Skeletal muscle tissue (tissue), 4 donors: ENCODE data around the gene TOP2A. TPM values are rescaled to one million over a fixed set of nuclear protein-coding genes. Genes with fewer than 3 reads are reported as not detected.
"Not testable (repeated sequence)": the region's sequence is repeated elsewhere in the genome, so short reads cannot be mapped to it uniquely, and the experiment has no call there.

ENCODE experiments used
- H3K27ac ChIP-seq: one replicate; pipeline ENCODE4 v1.7.0; 2013; ENCODE audit warnings: mild to moderate bottlenecking, low read depth, low read length, inconsistent platforms
- H3K27me3 ChIP-seq, 3 donors: one replicate each; pipeline ENCODE4 v1.7.0; 2013; ENCODE audit warnings: low read length in 3 of 3; ENCODE audit not compliant: control insufficient read depth in 3 of 3, insufficient read depth in 3 of 3
- H3K36me3 ChIP-seq, 3 donors: one replicate each; pipeline ENCODE4 v1.7.0; 2013; ENCODE audit warnings: low read length in 3 of 3; ENCODE audit not compliant: control insufficient read depth in 3 of 3, insufficient read depth in 3 of 3
- H3K4me1 ChIP-seq, 3 donors: one replicate each; pipeline ENCODE4 v1.7.0; 2013; ENCODE audit warnings: low read length in 3 of 3, mild to moderate bottlenecking in 3 of 3; ENCODE audit not compliant: control insufficient read depth in 3 of 3, insufficient read depth in 3 of 3
- H3K4me3 ChIP-seq, 3 donors: one replicate each; pipeline ENCODE4 v1.7.0; 2013; ENCODE audit warnings: low read length in 3 of 3
- H3K9ac ChIP-seq, 3 donors: one replicate each; pipeline ENCODE4 v1.7.0; 2013; ENCODE audit warnings: low read length in 3 of 3, mild to moderate bottlenecking in 3 of 3, moderate library complexity in 2 of 3, low read depth in 1 of 3
- H3K9me3 ChIP-seq, 3 donors: one replicate each; pipeline ENCODE4 v1.7.0; 2013; ENCODE audit warnings: low read length in 3 of 3; ENCODE audit not compliant: control insufficient read depth in 3 of 3
- total RNA-seq: library from RNA; depleted of rRNA; stranded (reverse); fragments of >200 nt; gene quantifications from one replicate; pipeline ENCODE4 v1.2.3, GENCODE V29; 2014
- donor health status: Osteomylitis.

TOP2A gene
- total RNA-seq, 1 donor from 2014 or later, result 21.4 TPM

GRCh38 chr17:40371261-40371929 is 46.3 kb downstream of the TOP2A start:
- Histone ChIP-seq H3K9ac (no peak overlapping the region), H3K27me3 (no peaks in the 10 kb centered on the region), H3K9me3 (no peaks in the 10 kb centered on the region), H3K36me3 (no peaks in the 10 kb centered on the region), H3K4me1 (no peaks in the 10 kb centered on the region), H3K27ac (no peak overlapping the region), H3K4me3 (no peak overlapping the region)

- H3K4me1 ChIP-seq, result no peaks in the 10 kb centered on the region
- no peaks in the 10 kb centered on the region for H3K27me3 ChIP-seq
- H3K36me3 ChIP-seq, result no peaks in the 10 kb centered on the region
- H3K4me3 ChIP-seq, result no peak overlapping the region
- no peaks in the 10 kb centered on the region for H3K9me3 ChIP-seq
- H3K9ac ChIP-seq, result no peak overlapping the region
- no peak overlapping the region for H3K27ac ChIP-seq
These were observed 47.8 kb downstream of the TOP2A start for GRCh38 chr17:40369923-40370322.

GRCh38 chr17:40367728-40368127 is 50.0 kb downstream of the TOP2A start:
- not testable (repeated sequence) for H3K36me3 ChIP-seq
- H3K4me1 ChIP-seq, result peaks cover 5 to 11% (median 10%) of the 10 kb centered on the region in 3 donors

GRCh38 chr17:40366861-40367518 is 50.7 kb downstream of the TOP2A start:
- H3K4me1 ChIP-seq, result peaks cover 5 to 14% (median 10%) of the 10 kb centered on the region in 3 donors
- H3K27ac ChIP-seq, result no peak overlapping the region
- no peaks in the 10 kb centered on the region for H3K36me3 ChIP-seq
- no peaks in the 10 kb centered on the region for H3K9me3 ChIP-seq
- no peak overlapping the region for H3K4me3 ChIP-seq
- peaks cover 0 to 11% (median 1%) of the 10 kb centered on the region in 3 donors for H3K27me3 ChIP-seq
- no peak overlapping the region for H3K9ac ChIP-seq

More at GRCh38 chr17:40367728-40368127, 50.0 kb downstream of the TOP2A start:
- not testable (repeated sequence) for H3K9ac ChIP-seq, H3K9me3 ChIP-seq, H3K4me3 ChIP-seq, H3K27ac ChIP-seq, H3K27me3 ChIP-seq

- Histone ChIP-seq H3K27ac (no peak overlapping the region), H3K4me1 (peaks cover 5 to 14% (median 10%) of the 10 kb centered on the region in 3 donors), H3K36me3 (no peaks in the 10 kb centered on the region), H3K4me3 (no peak overlapping the region), H3K27me3 (peaks cover 0 to 13% (median 3%) of the 10 kb centered on the region in 3 donors), H3K9ac (no peak overlapping the region), H3K9me3 (no peaks in the 10 kb centered on the region)
These were observed 51.4 kb downstream of the TOP2A start for GRCh38 chr17:40366076-40366860.

- Histone ChIP-seq H3K9ac (peak overlapping the region in 1 of 3 donors; percentile 11), H3K9me3 (no peaks in the 10 kb centered on the region), H3K27me3 (peaks cover 0 to 13% (median 3%) of the 10 kb centered on the region in 3 donors), H3K36me3 (no peaks in the 10 kb centered on the region), H3K4me1 (peaks cover 5 to 14% (median 10%) of the 10 kb centered on the region in 3 donors), H3K4me3 (no peak overlapping the region), H3K27ac (no peak overlapping the region)
These were observed 52.8 kb downstream of the TOP2A start for GRCh38 chr17:40364906-40365305.

- Histone ChIP-seq H3K36me3 (no peaks in the 10 kb centered on the region), H3K27ac (no peak within 1 kb of the TSS), H3K9ac (peak within 1 kb of the TSS in 2 of 3 donors; percentile 51 to 70), H3K4me1 (peaks cover 5 to 14% (median 10%) of the 10 kb centered on the region in 3 donors), H3K27me3 (peaks cover 0 to 13% (median 3%) of the 10 kb centered on the region in 3 donors), H3K4me3 (peak within 1 kb of the TSS; percentile 59 to 71 (median 71)), H3K9me3 (no peaks in the 10 kb centered on the region)
These were observed 53.4 kb downstream of the TOP2A start, which contains the start of gene GJD3 for GRCh38 chr17:40364121-40364861. TSS of gene GJD3 (minus strand) at chr17:40364737. CDS start at chr17:40363815, 922 bp downstream.

GRCh38 chr17:40363111-40363827 is 54.4 kb downstream of the TOP2A start:
- Histone ChIP-seq H3K27ac (no peak overlapping the region), H3K9me3 (no peaks in the 10 kb centered on the region), H3K9ac (peak overlapping the region in 2 of 3 donors; percentile 51 to 70), H3K4me1 (peaks cover 10 to 14% (median 10%) of the 10 kb centered on the region in 3 donors), H3K36me3 (no peaks in the 10 kb centered on the region), H3K4me3 (peak overlapping the region; percentile 59 to 71 (median 71)), H3K27me3 (peaks cover 0 to 13% (median 3%) of the 10 kb centered on the region in 3 donors)

- H3K9ac ChIP-seq, result peak overlapping the region in 1 of 3 donors; percentile 70
- no peaks in the 10 kb centered on the region for H3K9me3 ChIP-seq
- peaks cover 10 to 14% (median 10%) of the 10 kb centered on the region in 3 donors for H3K4me1 ChIP-seq
- H3K27me3 ChIP-seq, result peaks cover 0 to 13% (median 3%) of the 10 kb centered on the region in 3 donors
- no peak overlapping the region for H3K27ac ChIP-seq
- H3K36me3 ChIP-seq, result no peaks in the 10 kb centered on the region
- peak overlapping the region; percentile 7 to 71 (median 71) for H3K4me3 ChIP-seq
These were observed 55.0 kb downstream of the TOP2A start for GRCh38 chr17:40362696-40363110.
